Activated naive CD8-positive, alpha-beta T cell treated with anti-CD3 and anti-CD28 coated beads, Interleukin-2, amount 10 ng/mL, durations not matched to agents 7 days and 5 days (primary cell): ENCODE results near the gene SLC8A1. TPM values are rescaled to one million over a fixed set of nuclear protein-coding genes. Genes with fewer than 3 reads are reported as not detected.

Experiments
- ATAC-seq: fragments of 150-1000 bp; cut with Tn5 transposase; one replicate; pipeline ENCODE4 v1.10.0; 2021; ENCODE audit warnings: low read depth, moderate library complexity
- POLR2A ChIA-PET: fragments of 350-600 bp; sonication (Branson Sonifier 250); formaldehyde crosslinking; loops from one replicate; lab custom pipeline; 2021; ENCODE audit warnings: antibody characterized with exemption; lab: Charles Lee
- DNase-seq: peaks from one replicate; pipeline ENCODE4 v3.0.0; 2021
- H3K27ac Mint-ChIP-seq: one replicate; pipeline ENCODE4 v1.8.0; 2022; ENCODE audit warnings: mild to moderate bottlenecking, mixed read lengths
- H3K27me3 Mint-ChIP-seq: one replicate; pipeline ENCODE4 v1.8.0; 2022; ENCODE audit warnings: mild to moderate bottlenecking, moderate library complexity, mixed read lengths
- H3K36me3 Mint-ChIP-seq: one replicate; pipeline ENCODE4 v1.8.0; 2021; ENCODE audit warnings: mild to moderate bottlenecking, mixed read lengths
- H3K4me1 Mint-ChIP-seq: one replicate; pipeline ENCODE4 v1.8.0; 2021; ENCODE audit warnings: mixed read lengths
- H3K4me3 Mint-ChIP-seq: one replicate; pipeline ENCODE4 v1.8.0; 2022; ENCODE audit warnings: mild to moderate bottlenecking, moderate library complexity, mixed read lengths
- H3K9me3 Mint-ChIP-seq: one replicate; pipeline ENCODE4 v1.8.0; 2021; ENCODE audit warnings: mixed read lengths
- total RNA-seq, 2 experiments: library from RNA; stranded (reverse); gene quantifications; one replicate each; pipeline ENCODE4 v1.2.3, GENCODE V29; 2021

SLC8A1 gene
- total RNA-seq, 2 experiments from 2014 or later: 0.68 to 0.75 TPM

DNA sequence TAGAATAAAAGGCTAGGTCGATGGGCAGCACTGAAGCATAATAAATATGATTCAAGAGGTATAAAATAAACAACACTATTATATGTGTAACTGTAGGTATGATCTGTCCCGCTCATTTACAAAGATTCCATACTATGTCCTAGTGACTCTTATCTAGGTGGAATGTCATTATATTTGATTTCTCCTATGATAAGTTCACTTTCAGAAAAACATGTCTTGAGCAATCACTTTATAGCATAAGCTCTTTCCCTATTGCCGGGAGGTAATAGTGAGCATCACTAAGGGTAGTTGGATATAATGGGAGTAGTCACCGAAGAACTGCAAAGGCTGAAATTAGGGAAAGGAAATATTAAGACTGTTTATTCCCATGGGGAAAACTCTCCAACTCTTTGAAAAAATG, 342.5 kb downstream of the SLC8A1 start:
- DNase-seq (no peak), ATAC-seq (no peak)
- Mint-ChIP-seq H3K4me1 (no peaks in the 10 kb centered on the region), H3K36me3 (no peaks in the 10 kb centered on the region), H3K27ac (no peak overlapping the region), H3K4me3 (no peak overlapping the region), H3K27me3 (no peaks in the 10 kb centered on the region), H3K9me3 (peaks cover 1% of the 10 kb centered on the region)
- POLR2A ChIA-PET: no interaction called here

DNA sequence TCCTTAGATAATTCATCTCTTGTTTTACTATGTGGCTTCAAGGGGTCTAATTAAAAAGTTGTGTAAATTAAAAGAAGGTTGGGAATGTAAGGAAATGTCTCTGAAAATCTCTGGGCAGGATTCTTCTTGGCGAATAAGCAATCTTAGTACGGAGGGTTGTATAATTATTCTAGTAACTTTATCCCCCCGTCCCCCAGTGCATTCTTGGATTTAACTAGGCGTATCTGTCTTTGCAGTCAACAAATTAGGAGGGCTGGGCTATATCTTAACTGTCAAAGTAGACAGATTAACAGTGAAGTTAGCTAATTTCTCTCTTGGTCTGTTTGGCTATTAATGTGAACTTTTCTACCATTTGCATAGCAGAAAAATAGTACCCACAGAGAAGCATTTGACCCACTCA, 343.0 kb downstream of the SLC8A1 start:
- POLR2A ChIA-PET: no interaction called here
- H3K9me3 Mint-ChIP-seq: peaks cover 1% of the 10 kb centered on the region
- no peaks in the 10 kb centered on the region for H3K36me3 Mint-ChIP-seq
- H3K4me3 Mint-ChIP-seq: no peak overlapping the region
- no peak for DNase-seq
- no peaks in the 10 kb centered on the region for H3K27me3 Mint-ChIP-seq
- no peaks in the 10 kb centered on the region for H3K4me1 Mint-ChIP-seq
- H3K27ac Mint-ChIP-seq: no peak overlapping the region
- no peak for ATAC-seq

DNA sequence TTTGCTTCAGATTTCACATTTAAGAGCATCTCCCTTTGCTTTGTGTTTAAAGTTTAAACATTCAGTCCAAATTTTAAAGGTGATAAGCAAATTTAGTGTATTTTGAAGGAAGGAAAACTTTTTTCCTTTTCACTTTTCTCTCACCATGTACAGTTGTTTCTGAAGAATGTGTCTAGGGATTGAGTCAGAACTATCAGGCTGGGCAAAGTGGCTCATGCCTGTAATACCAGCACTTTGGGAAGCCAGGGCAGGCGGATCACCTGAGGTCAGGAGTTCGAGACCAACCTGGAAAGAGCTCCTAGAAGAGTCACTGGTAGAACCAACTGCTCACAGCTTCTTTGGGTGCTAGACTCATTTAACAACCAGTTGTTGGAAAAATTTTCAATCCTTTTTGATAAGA, 345.8 kb downstream of the SLC8A1 start:
- peaks cover 1% of the 10 kb centered on the region for H3K9me3 Mint-ChIP-seq
- no peaks in the 10 kb centered on the region for H3K27me3 Mint-ChIP-seq
- DNase-seq: no peak
- no peak overlapping the region for H3K4me3 Mint-ChIP-seq
- no peaks in the 10 kb centered on the region for H3K4me1 Mint-ChIP-seq
- no peak for ATAC-seq
- no peaks in the 10 kb centered on the region for H3K36me3 Mint-ChIP-seq
- H3K27ac Mint-ChIP-seq: no peak overlapping the region
- POLR2A ChIA-PET: no interaction called here

DNA sequence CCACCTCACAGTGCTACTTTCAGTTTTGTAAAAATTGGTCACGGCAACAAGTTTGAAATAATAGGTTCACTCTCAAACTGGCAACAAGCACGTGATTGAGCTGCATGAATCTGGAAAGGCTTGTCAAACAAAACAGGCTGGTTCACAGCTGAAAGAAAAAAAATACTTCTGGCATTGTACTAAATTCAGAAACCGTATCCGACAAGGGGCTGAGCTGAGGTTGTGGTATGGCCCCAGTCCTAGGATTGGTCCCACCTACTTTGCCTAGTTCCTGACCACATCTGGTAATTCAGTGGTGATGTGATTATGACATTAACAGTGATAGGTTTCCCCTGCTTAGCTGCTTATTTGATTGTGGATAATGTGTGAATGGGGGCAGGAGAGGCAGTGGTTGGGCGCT, 346.3 kb downstream of the SLC8A1 start:
- POLR2A ChIA-PET: no interaction called here
- Mint-ChIP-seq H3K4me1 (no peaks in the 10 kb centered on the region), H3K9me3 (peaks cover 1% of the 10 kb centered on the region), H3K4me3 (no peak overlapping the region), H3K27me3 (no peaks in the 10 kb centered on the region), H3K36me3 (no peaks in the 10 kb centered on the region), H3K27ac (no peak overlapping the region)
- no peak for DNase-seq
- no peak for ATAC-seq

DNA sequence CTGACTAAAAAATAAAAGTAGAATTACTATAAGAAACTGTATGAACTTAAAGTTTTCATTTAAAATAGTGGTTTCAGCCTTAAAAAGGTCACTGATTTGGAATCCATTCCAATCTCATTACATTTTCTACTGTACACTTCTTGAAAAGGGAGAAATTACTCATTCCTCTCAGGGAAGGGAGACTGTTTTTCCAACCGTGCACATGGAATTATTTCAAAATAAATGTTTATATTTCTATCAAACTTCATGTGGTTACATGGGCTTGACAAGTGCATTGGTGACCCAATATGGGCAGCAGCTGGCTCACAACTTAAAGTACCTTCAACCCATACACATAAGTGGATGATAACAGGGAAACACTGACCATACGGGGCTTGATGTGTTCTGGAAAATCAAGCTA, 348.3 kb downstream of the SLC8A1 start:
- Mint-ChIP-seq H3K27ac (no peak overlapping the region), H3K4me3 (no peak overlapping the region), H3K9me3 (peaks cover 1% of the 10 kb centered on the region), H3K27me3 (no peaks in the 10 kb centered on the region), H3K4me1 (no peaks in the 10 kb centered on the region), H3K36me3 (no peaks in the 10 kb centered on the region)
- POLR2A ChIA-PET: no interaction called here
- ATAC-seq (no peak), DNase-seq (no peak)

DNA sequence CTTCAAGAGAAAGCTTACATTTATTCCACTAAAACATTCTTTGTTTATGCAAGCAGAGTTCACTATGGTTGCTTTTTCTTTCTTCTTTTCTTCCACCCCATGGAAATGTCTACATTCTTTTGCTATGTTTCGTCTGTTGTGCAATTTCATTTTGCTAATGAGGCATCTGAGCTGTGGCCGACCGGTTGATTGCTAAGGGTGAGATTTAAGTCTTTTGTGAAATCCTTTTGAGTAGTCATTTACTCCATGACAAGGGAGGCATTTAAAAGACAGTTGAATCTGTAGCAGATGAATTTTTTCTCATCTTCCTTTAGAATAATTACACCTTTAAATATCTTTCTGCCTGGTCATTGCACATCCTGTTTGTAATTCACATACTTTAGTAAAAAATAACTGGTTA, 348.7 kb downstream of the SLC8A1 start:
- DNase-seq (no peak), ATAC-seq (no peak)
- Mint-ChIP-seq H3K4me3 (no peak overlapping the region), H3K27me3 (no peaks in the 10 kb centered on the region), H3K4me1 (no peaks in the 10 kb centered on the region), H3K27ac (no peak overlapping the region), H3K36me3 (no peaks in the 10 kb centered on the region), H3K9me3 (peaks cover 1% of the 10 kb centered on the region)
- POLR2A ChIA-PET: no interaction called here

DNA sequence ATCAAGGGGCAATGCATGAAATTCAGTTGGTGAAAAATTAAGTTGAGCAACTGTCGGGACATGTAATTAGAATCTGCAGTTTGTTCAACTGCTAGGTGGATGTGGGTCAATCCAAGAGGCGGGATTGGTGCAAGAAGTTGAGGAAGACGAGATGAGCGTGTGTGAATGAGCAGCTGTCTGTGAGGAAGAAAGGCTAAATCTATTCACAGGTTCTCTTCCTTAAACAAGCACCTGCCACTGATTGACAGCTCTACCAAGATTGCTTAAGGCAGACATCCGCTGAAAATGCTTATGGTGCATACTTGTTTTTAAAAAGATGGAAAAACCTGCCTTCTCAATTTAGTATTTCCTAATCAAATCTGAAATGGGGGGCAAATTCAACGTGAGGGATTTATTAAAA, 349.4 kb downstream of the SLC8A1 start:
- Mint-ChIP-seq H3K9me3 (peaks cover 1% of the 10 kb centered on the region), H3K27me3 (no peaks in the 10 kb centered on the region), H3K4me1 (no peaks in the 10 kb centered on the region), H3K36me3 (no peaks in the 10 kb centered on the region), H3K4me3 (no peak overlapping the region), H3K27ac (no peak overlapping the region)
- DNase-seq (no peak), ATAC-seq (no peak)
- POLR2A ChIA-PET: no interaction called here

DNA sequence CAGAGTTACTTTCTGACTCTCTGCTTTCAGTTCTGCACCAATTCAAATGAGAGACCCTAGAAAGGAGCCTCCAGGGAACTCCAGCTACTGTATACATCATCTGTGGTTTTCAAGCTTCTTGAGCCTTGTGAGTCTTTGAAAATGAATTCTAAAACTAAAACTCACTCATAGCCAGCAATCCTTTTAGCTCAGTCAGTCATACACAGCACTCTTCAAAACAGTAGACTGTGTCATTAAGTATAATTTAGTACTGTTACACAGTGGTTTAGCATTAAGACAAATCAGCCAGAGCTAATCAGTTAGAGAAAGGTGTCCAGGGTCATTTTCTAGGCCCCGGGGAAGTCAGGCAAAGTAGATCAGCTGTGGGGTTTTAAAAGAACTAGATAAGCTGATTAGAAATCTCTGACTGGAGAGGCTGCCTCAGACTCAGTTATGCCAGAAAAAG, 350.7 kb downstream of the SLC8A1 start:
- H3K27me3 Mint-ChIP-seq: no peaks in the 10 kb centered on the region
- ATAC-seq: no peak
- no peaks in the 10 kb centered on the region for H3K9me3 Mint-ChIP-seq
- H3K4me1 Mint-ChIP-seq: no peaks in the 10 kb centered on the region
- POLR2A ChIA-PET: no interaction called here
- no peak for DNase-seq
- H3K36me3 Mint-ChIP-seq: no peaks in the 10 kb centered on the region
- no peak overlapping the region for H3K4me3 Mint-ChIP-seq
- H3K27ac Mint-ChIP-seq: no peak overlapping the region

DNA sequence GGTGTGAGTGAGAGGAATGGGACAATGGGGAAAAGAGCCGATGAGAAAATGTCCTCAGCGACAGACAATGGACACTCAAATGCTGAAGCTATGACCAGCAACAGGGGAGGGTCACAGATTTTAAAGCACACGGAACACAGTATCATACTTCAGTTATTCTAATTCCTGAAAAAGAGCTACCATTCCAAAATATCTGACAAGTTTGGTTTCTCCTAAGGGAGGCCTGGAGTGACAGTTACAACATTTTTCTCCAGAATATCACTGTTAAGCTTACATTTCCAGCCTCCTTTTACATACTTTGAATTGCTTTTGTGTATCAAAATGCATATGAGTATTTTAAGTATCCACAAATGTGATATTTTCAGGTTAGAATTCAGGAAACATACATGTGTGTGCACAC, 351.2 kb downstream of the SLC8A1 start:
- Mint-ChIP-seq H3K9me3 (no peaks in the 10 kb centered on the region), H3K4me1 (no peaks in the 10 kb centered on the region), H3K4me3 (no peak overlapping the region), H3K27ac (no peak overlapping the region), H3K36me3 (no peaks in the 10 kb centered on the region), H3K27me3 (no peaks in the 10 kb centered on the region)
- no peak for ATAC-seq
- POLR2A ChIA-PET: no interaction called here
- no peak for DNase-seq

DNA sequence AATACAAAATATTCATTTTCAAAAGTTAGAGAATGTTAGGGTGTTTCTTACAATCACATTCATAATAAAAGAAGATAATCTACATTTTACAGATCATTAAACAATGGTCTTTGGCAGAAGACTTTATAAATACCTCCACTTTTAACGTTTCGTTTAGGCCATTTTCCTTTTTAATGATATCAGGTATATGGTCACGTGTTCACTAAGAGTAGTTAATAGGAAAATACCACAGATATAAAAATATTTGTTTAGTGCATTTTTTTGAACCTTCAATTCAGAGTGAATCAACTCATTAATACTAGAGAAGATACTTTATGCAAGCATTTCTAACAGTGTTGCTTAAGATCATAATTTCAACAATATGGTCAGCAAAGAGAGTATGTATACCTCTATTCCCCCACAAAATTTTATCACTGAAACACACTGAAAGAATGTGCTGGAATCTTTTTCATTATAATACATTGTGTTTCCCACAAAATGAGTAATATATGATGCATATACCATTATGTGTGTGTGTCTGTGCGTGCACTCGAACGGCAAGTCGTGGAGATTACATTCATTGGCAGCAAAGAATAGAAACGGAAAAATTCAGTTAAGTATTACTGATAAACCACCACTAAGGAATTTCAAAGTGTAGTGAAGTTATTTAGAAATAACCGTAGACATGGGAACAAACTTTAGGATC, 353.0 kb downstream of the SLC8A1 start:
- H3K36me3 Mint-ChIP-seq: no peaks in the 10 kb centered on the region
- peaks cover 3% of the 10 kb centered on the region for H3K27me3 Mint-ChIP-seq
- POLR2A ChIA-PET: no interaction called here
- no peak overlapping the region for H3K27ac Mint-ChIP-seq
- DNase-seq: no peak
- ATAC-seq: no peak
- no peaks in the 10 kb centered on the region for H3K9me3 Mint-ChIP-seq
- H3K4me3 Mint-ChIP-seq: no peak overlapping the region
- H3K4me1 Mint-ChIP-seq: no peaks in the 10 kb centered on the region

DNA sequence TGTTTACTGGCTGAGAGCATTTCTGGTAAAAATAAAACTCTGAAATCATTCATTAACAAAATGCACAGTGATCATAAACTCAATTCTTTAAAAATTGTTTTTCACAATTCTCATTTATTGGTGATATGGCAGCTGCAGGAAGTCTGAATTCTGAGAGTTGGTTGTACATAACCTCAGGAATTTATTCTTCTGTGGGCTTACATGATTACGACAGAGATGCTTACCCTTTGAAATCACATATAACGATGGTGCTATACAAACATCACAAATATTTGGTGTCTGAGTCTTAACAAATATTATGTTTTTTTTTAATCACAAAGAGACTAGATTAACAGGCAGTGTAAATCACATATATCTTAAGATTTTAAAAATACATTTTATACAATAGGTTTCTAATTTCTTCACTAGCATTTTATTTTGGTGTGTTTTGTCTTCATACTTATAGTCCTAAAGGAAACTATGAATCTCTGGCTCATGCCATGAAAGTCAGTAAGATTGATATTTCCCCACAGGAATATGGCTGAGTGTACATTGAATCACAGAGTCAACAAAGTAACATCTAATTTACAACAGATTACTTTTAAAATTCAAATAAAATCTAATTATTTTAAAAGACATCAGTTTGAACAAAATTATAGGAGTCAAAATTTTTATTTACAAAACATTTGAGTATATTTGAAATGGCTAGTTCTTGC, 354.1 kb downstream of the SLC8A1 start:
- POLR2A ChIA-PET: no interaction called here
- H3K9me3 Mint-ChIP-seq: no peaks in the 10 kb centered on the region
- DNase-seq (no peak), ATAC-seq (no peak)
- no peaks in the 10 kb centered on the region for H3K4me1 Mint-ChIP-seq
- no peak overlapping the region for H3K4me3 Mint-ChIP-seq
- H3K36me3 Mint-ChIP-seq: no peaks in the 10 kb centered on the region
- peaks cover 3% of the 10 kb centered on the region for H3K27me3 Mint-ChIP-seq
- no peak overlapping the region for H3K27ac Mint-ChIP-seq

DNA sequence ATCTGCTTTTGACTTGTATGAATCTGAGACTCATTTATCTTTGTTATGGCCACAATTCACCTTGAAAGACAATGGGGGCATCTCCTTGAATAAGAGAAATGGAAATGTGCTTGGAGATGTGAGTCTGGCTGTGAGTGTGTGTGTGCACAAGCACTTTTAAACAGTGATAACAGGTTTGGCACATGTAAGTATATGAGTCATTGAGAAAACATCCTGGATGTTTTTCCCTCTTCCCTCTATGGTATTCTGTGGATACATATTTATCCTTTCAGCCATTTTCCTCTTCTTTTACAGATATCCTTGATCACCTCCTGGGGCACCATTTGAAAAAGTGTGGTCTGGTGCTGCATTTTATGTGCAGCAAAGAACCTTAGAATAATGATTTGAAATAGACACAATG, 355.5 kb downstream of the SLC8A1 start:
- H3K4me1 Mint-ChIP-seq: no peaks in the 10 kb centered on the region
- POLR2A ChIA-PET: no interaction called here
- H3K9me3 Mint-ChIP-seq: no peaks in the 10 kb centered on the region
- H3K27me3 Mint-ChIP-seq: peaks cover 3% of the 10 kb centered on the region
- ATAC-seq (no peak), DNase-seq (no peak)
- no peak overlapping the region for H3K4me3 Mint-ChIP-seq
- no peaks in the 10 kb centered on the region for H3K36me3 Mint-ChIP-seq
- no peak overlapping the region for H3K27ac Mint-ChIP-seq

DNA sequence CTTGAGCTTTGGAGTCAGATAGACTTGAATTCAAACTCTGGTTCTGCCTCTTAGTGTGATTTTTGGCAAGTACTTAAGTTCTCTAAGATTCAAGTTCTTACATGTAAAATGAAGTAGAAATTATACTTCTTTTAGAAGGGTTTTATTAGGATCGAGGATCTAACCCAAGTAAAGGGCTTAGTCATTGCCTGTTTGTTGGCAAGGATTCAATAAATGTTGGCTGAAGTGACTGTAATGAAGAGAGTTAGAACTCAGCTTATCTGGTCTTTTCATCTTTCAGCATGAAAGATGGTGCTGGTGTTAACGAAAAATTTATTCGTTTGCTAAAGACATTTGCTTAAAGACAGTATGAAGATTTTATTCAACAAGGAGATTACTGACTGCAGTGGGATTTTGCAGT, 356.9 kb downstream of the SLC8A1 start:
- POLR2A ChIA-PET: no interaction called here
- peaks cover 3% of the 10 kb centered on the region for H3K27me3 Mint-ChIP-seq
- no peaks in the 10 kb centered on the region for H3K4me1 Mint-ChIP-seq
- H3K27ac Mint-ChIP-seq: no peak overlapping the region
- ATAC-seq (no peak), DNase-seq (no peak)
- H3K4me3 Mint-ChIP-seq: no peak overlapping the region
- no peaks in the 10 kb centered on the region for H3K36me3 Mint-ChIP-seq
- no peaks in the 10 kb centered on the region for H3K9me3 Mint-ChIP-seq

DNA sequence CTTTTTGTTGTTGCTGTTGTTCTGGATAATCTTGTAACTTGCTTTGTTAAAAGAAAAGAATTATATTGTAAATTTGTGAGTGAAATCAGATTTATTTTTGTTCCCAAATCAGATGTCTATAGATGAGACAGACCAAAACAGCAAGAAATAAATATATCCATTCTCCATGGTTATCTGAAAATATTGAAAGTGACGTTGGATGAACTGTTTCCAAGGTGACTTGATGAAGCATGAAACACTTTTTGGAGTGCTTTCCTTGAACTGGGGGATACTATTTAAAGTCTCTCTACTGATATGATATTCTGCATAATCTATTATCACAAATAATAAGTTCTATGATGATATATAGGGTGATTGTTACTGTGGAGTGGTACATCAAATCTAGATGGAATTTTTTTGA, 357.4 kb downstream of the SLC8A1 start:
- no peaks in the 10 kb centered on the region for H3K36me3 Mint-ChIP-seq
- ATAC-seq (no peak), DNase-seq (no peak)
- no peak overlapping the region for H3K4me3 Mint-ChIP-seq
- no peaks in the 10 kb centered on the region for H3K9me3 Mint-ChIP-seq
- no peak overlapping the region for H3K27ac Mint-ChIP-seq
- H3K4me1 Mint-ChIP-seq: no peaks in the 10 kb centered on the region
- POLR2A ChIA-PET: no interaction called here
- H3K27me3 Mint-ChIP-seq: peaks cover 3% of the 10 kb centered on the region
